ENCODE measurements around the gene RHBDF2. TPM values are rescaled to one million over a fixed set of nuclear protein-coding genes. Genes with fewer than 3 reads are reported as not detected.

The RHBDF2 gene
- total and polyA plus RNA-seq, 7 experiments from 2014 or later, result 2.9 to 119 (median 31.4) TPM

GRCh38 chr17:76481071-76481655 is 20.1 kb downstream of the RHBDF2 start:
- H3K27me3 Mint-ChIP-seq, result no peaks in the 10 kb centered on the region
- no peaks in the 10 kb centered on the region for H3K9me3 Mint-ChIP-seq
- peaks cover 0 to 18% (median 4%) of the 10 kb centered on the region in 5 donors for H3K36me3 Mint-ChIP-seq
- peak; percentile 42 for ATAC-seq
- H3K4me1 Mint-ChIP-seq, result peaks cover 0 to 26% (median 0%) of the 10 kb centered on the region in 7 donors
- H3K4me1 ChIP-seq (ENCODE audit: control insufficient read depth in 2 of 2, insufficient read depth in 2 of 2, low read length in 2 of 2), result no peaks in the 10 kb centered on the region
- intact Hi-C loops (cut with micrococcal nuclease), result no loop called here
- H3K27ac Mint-ChIP-seq, result no peak overlapping the region
- DNase-seq, result no peak
- H3K27me3 ChIP-seq (ENCODE audit: control insufficient read depth in 2 of 2, insufficient read depth in 2 of 2, low read length in 2 of 2), result no peaks in the 10 kb centered on the region
- H3K9me3 ChIP-seq (ENCODE audit: control insufficient read depth in 2 of 3, low read length in 3 of 3), result no peaks in the 10 kb centered on the region
- no peak overlapping the region for H3K4me3 ChIP-seq (ENCODE audit: low read length)
- CTCF ChIA-PET, result interaction anchor here (1.7 kb wide), 1 partner anchor 22 kb away, joined by 6 read pairs; no protein-coding TSS in a partner anchor
- H3K4me3 Mint-ChIP-seq, result no peak overlapping the region
- POLR2A ChIA-PET, result interaction anchor here (1.4 kb wide), 1 partner anchor 9 kb away, joined by 4 read pairs; no protein-coding TSS in a partner anchor
- H3K27ac ChIP-seq (ENCODE audit: low read depth, low read length), result no peak overlapping the region
- H3K36me3 ChIP-seq (ENCODE audit: control insufficient read depth in 2 of 3, insufficient read depth in 3 of 3, low read length in 3 of 3), result peaks cover 0 to 15% (median 0%) of the 10 kb centered on the region in 3 experiments

DNA sequence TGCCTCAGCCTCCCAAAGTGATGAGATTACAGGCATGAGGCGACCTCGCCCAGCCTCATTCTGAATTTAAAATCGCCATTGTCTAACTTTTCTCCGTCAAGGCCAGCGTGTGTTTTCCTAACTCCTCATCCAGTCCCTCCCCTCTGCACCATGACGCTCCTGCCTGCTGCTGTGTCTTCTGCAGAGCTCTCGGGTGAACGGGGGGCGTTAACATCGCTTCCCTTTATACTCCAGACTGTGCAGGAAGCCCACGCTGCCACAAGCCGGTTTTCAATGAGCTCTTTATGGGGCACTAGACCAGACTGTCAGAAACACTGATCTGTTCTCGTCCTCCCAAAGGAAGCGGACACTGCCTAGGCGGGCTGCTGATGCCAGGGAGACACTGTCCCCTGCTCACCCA is 20.6 kb downstream of the RHBDF2 start:
- Mint-ChIP-seq H3K36me3 (peaks cover 0 to 18% (median 4%) of the 10 kb centered on the region in 5 donors), H3K4me3 (no peak overlapping the region), H3K9me3 (no peaks in the 10 kb centered on the region), H3K27ac (peak overlapping the region in 1 of 9 donors; percentile 58), H3K4me1 (peaks cover 0 to 23% (median 0%) of the 10 kb centered on the region in 7 donors), H3K27me3 (no peaks in the 10 kb centered on the region)
- intact Hi-C loops (cut with micrococcal nuclease), result no loop called here
- Histone ChIP-seq H3K4me3 (ENCODE audit: low read length) (no peak overlapping the region), H3K27me3 (ENCODE audit: control insufficient read depth in 2 of 2, insufficient read depth in 2 of 2, low read length in 2 of 2) (no peaks in the 10 kb centered on the region), H3K36me3 (ENCODE audit: control insufficient read depth in 2 of 3, insufficient read depth in 3 of 3, low read length in 3 of 3) (peaks cover 0 to 15% (median 0%) of the 10 kb centered on the region in 3 experiments), H3K4me1 (ENCODE audit: control insufficient read depth in 2 of 2, insufficient read depth in 2 of 2, low read length in 2 of 2) (no peaks in the 10 kb centered on the region), H3K9me3 (ENCODE audit: control insufficient read depth in 2 of 3, low read length in 3 of 3) (no peaks in the 10 kb centered on the region), H3K27ac (ENCODE audit: low read depth, low read length) (no peak overlapping the region)
- ATAC-seq, result no peak
- ChIA-PET POLR2A (interaction anchor here (1.4 to 1.5 kb wide), 2 partner anchors 10 to 11 kb away, joined by 4 to 5 read pairs; no protein-coding TSS in a partner anchor), CTCF (interaction anchor here (1.7 kb wide), 1 partner anchor 22 kb away, joined by 6 read pairs; no protein-coding TSS in a partner anchor)
- no peak for DNase-seq

DNA sequence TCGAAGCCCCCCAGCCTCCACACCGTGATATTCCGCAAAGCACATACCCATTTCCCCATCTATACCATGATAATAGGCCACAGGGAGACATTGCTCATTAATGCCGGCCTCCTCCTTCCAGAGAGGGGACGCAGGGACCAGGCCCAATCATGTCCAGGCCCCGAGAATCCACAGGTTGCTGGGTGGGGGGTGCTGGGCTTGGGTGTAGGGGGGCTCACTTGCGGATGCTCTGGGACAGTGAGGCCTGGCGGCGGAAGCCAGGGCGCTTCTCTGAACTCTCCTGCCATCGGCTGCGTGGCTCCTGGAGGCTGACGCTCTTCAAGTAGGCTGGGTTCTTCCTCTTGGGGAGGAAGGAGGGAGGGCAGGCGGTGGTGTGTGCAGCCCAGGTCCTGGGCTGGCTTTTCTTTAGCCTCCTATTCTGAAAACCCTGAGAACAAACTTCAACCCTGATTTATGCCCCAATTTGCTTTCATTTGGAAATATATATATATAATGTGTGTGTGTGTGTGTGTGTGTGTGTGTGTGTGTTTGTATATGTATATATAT is 21.6 kb downstream of the RHBDF2 start:
- CTCF ChIA-PET, result no interaction called here
- no peak overlapping the region for H3K4me3 Mint-ChIP-seq
- H3K9me3 ChIP-seq (ENCODE audit: control insufficient read depth in 2 of 3, low read length in 3 of 3), result no peaks in the 10 kb centered on the region
- H3K36me3 Mint-ChIP-seq, result peaks cover 0 to 23% (median 7%) of the 10 kb centered on the region in 5 donors
- POLR2A ChIA-PET, result interaction anchor here (1.4 to 1.5 kb wide), 2 partner anchors 11 to 13 kb away, joined by 4 to 5 read pairs; no protein-coding TSS in a partner anchor
- no peaks in the 10 kb centered on the region for H3K4me1 ChIP-seq (ENCODE audit: control insufficient read depth in 2 of 2, insufficient read depth in 2 of 2, low read length in 2 of 2)
- DNase-seq (no peak), ATAC-seq (no peak)
- H3K36me3 ChIP-seq (ENCODE audit: control insufficient read depth in 2 of 3, insufficient read depth in 3 of 3, low read length in 3 of 3), result peaks cover 0 to 15% (median 0%) of the 10 kb centered on the region in 3 experiments
- intact Hi-C loops (cut with micrococcal nuclease), result no loop called here
- no peak overlapping the region for H3K4me3 ChIP-seq (ENCODE audit: low read length)
- no peaks in the 10 kb centered on the region for H3K27me3 ChIP-seq (ENCODE audit: control insufficient read depth in 2 of 2, insufficient read depth in 2 of 2, low read length in 2 of 2)
- H3K27ac ChIP-seq (ENCODE audit: low read depth, low read length), result no peak overlapping the region
- H3K4me1 Mint-ChIP-seq, result peaks cover 0 to 20% (median 0%) of the 10 kb centered on the region in 7 donors
- H3K9me3 Mint-ChIP-seq, result no peaks in the 10 kb centered on the region
- H3K27me3 Mint-ChIP-seq, result no peaks in the 10 kb centered on the region
- H3K27ac Mint-ChIP-seq, result no peak overlapping the region

DNA sequence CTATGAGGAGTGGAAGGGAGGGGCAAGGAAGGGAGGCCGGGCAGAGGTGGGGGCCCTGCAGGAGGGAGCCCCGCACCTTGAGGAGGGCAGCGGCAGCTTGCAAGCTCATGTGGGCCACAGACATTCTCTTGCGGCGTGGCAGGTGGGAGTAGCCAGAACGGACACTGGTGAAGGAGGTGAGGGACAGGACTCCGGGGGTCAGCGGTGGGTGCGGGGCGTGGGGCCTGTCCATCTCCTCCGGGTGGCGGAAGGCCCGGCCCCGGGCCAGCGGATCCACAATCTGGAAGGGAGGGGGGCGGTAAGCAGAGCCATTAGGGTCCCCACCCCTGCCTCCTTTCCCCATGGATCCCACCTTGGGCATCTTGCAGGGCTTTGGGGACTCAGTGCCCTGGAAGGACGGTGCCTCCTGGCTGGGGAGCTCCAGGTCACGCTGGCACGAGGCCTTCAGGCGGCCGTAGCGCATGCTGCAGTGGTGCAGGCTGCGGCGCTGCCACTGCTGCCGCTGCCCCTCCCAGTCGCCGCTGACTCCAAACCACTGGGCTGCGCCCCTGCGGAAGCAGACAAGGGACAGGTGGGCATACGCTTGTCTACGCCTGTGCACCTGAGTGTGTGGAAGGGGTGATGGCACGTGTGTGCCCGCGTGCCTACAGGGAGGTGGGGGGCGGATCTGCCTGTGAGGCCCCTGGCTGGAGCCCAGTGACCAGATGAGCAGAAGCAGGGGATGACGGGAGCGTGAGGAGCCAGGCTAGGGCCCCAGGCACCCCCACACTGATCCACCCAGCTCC is 22.3 kb downstream of the RHBDF2 start:
- H3K36me3 ChIP-seq (ENCODE audit: control insufficient read depth in 2 of 3, insufficient read depth in 3 of 3, low read length in 3 of 3), result peaks cover 0 to 17% (median 0%) of the 10 kb centered on the region in 3 experiments
- CTCF ChIA-PET, result no interaction called here

DNA sequence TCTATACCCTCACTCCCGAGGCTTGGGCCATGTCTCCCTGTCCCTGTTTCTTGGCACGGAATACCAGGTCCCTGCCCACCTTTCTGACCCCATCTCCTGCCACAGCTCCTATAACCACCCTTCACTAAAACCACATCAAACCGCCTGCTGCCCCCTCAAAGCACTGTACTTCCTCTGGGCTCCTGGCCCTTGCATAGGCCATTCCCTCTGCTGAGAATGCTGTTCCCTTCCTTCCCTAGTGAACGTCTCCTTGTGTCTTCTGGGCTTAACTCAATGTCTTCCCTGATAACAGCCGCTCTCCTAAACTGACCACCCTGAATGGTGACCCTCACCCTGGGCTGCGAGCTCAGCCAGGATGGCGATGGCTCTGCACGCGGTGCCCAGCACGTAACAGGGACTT is 23.1 kb downstream of the RHBDF2 start:
- DNase-seq, result no peak
- Mint-ChIP-seq H3K4me3 (no peak overlapping the region), H3K36me3 (peaks cover 0 to 19% (median 7%) of the 10 kb centered on the region in 5 donors), H3K9me3 (no peaks in the 10 kb centered on the region), H3K27ac (no peak overlapping the region), H3K4me1 (peaks cover 0 to 12% (median 0%) of the 10 kb centered on the region in 7 donors), H3K27me3 (no peaks in the 10 kb centered on the region)
- no peaks in the 10 kb centered on the region for H3K4me1 ChIP-seq (ENCODE audit: control insufficient read depth in 2 of 2, insufficient read depth in 2 of 2, low read length in 2 of 2)
- H3K27ac ChIP-seq (ENCODE audit: low read depth, low read length), result no peak overlapping the region
- no peak for ATAC-seq
- intact Hi-C loops (cut with micrococcal nuclease), result no loop called here
- POLR2A ChIA-PET, result no interaction called here
- H3K4me3 ChIP-seq (ENCODE audit: low read length), result no peak overlapping the region
- H3K36me3 ChIP-seq (ENCODE audit: control insufficient read depth in 2 of 3, insufficient read depth in 3 of 3, low read length in 3 of 3), result peaks cover 0 to 25% (median 3%) of the 10 kb centered on the region in 3 experiments
- no peaks in the 10 kb centered on the region for H3K9me3 ChIP-seq (ENCODE audit: control insufficient read depth in 2 of 3, low read length in 3 of 3)
- CTCF ChIA-PET, result interaction anchor here (2.9 kb wide), 1 partner anchor 11 kb away, joined by 8 read pairs; the partner anchor contains the start of gene AANAT
- H3K27me3 ChIP-seq (ENCODE audit: control insufficient read depth in 2 of 2, insufficient read depth in 2 of 2, low read length in 2 of 2), result no peaks in the 10 kb centered on the region

More for the DNA sequence above, 22.3 kb downstream of the RHBDF2 start:
- Mint-ChIP-seq H3K36me3 (peaks cover 0 to 19% (median 7%) of the 10 kb centered on the region in 5 donors), H3K27ac (no peak overlapping the region), H3K4me3 (no peak overlapping the region), H3K9me3 (no peaks in the 10 kb centered on the region), H3K4me1 (peaks cover 0 to 17% (median 0%) of the 10 kb centered on the region in 7 donors), H3K27me3 (no peaks in the 10 kb centered on the region)
- Histone ChIP-seq H3K27me3 (ENCODE audit: control insufficient read depth in 2 of 2, insufficient read depth in 2 of 2, low read length in 2 of 2) (no peaks in the 10 kb centered on the region), H3K27ac (ENCODE audit: low read depth, low read length) (no peak overlapping the region), H3K9me3 (ENCODE audit: control insufficient read depth in 2 of 3, low read length in 3 of 3) (no peaks in the 10 kb centered on the region), H3K4me3 (ENCODE audit: low read length) (no peak overlapping the region), H3K4me1 (ENCODE audit: control insufficient read depth in 2 of 2, insufficient read depth in 2 of 2, low read length in 2 of 2) (no peaks in the 10 kb centered on the region)
- ATAC-seq (no peak), DNase-seq (no peak)
- POLR2A ChIA-PET, result interaction anchor here (1.5 kb wide), 1 partner anchor 13 kb away, joined by 5 read pairs; no protein-coding TSS in a partner anchor
- intact Hi-C loops (cut with micrococcal nuclease), result no loop called here

- intact Hi-C loops (cut with micrococcal nuclease), result no loop called here
- DNase-seq (no peak), ATAC-seq (no peak)
- no peak overlapping the region for H3K27ac ChIP-seq (ENCODE audit: low read depth, low read length)
- no peaks in the 10 kb centered on the region for H3K27me3 ChIP-seq (ENCODE audit: control insufficient read depth in 2 of 2, insufficient read depth in 2 of 2, low read length in 2 of 2)
- no peaks in the 10 kb centered on the region for H3K9me3 ChIP-seq (ENCODE audit: control insufficient read depth in 2 of 3, low read length in 3 of 3)
- H3K36me3 Mint-ChIP-seq, result peaks cover 0 to 19% (median 7%) of the 10 kb centered on the region in 5 donors
- no peaks in the 10 kb centered on the region for H3K9me3 Mint-ChIP-seq
- H3K4me3 Mint-ChIP-seq, result no peak overlapping the region
- H3K27ac Mint-ChIP-seq, result no peak overlapping the region
- ChIA-PET POLR2A (no interaction called here), CTCF (interaction anchor here (2.9 kb wide), 1 partner anchor 11 kb away, joined by 8 read pairs; the partner anchor contains the start of gene AANAT)
- H3K4me1 Mint-ChIP-seq, result peaks cover 0 to 10% (median 0%) of the 10 kb centered on the region in 7 donors
- peaks cover 0 to 31% (median 3%) of the 10 kb centered on the region in 3 experiments for H3K36me3 ChIP-seq (ENCODE audit: control insufficient read depth in 2 of 3, insufficient read depth in 3 of 3, low read length in 3 of 3)
- H3K4me3 ChIP-seq (ENCODE audit: low read length), result no peak overlapping the region
- no peaks in the 10 kb centered on the region for H3K27me3 Mint-ChIP-seq
- H3K4me1 ChIP-seq (ENCODE audit: control insufficient read depth in 2 of 2, insufficient read depth in 2 of 2, low read length in 2 of 2), result no peaks in the 10 kb centered on the region
These were observed 23.6 kb downstream of the RHBDF2 start for GRCh38 chr17:76477576-76477975.

All from naive thymus-derived CD4-positive, alpha-beta T cell (primary cell).